PC-9 (cell line): ENCODE results near the gene CCDC86. TPM values are rescaled to one million over a fixed set of nuclear protein-coding genes. Genes with fewer than 3 reads are reported as not detected.

Source experiments
- BruUV-seq: library from RNA; stranded (reverse); fragments of 400-500 nt; replicated peaks from 2 replicates; lab custom pipeline; 2021; lab: Mats Ljungman, UMichigan
- CTCF ChIA-PET: fragments of 300-600 bp; sonication (Branson Sonifier 250); formaldehyde crosslinking; loops from one replicate; lab custom pipeline; 2022; ENCODE audit warnings: antibody characterized with exemption; lab: Charles Lee
- POLR2A ChIA-PET: fragments of 300-600 bp; sonication (Branson Sonifier 250); formaldehyde crosslinking; loops from one replicate; lab custom pipeline; 2022; ENCODE audit warnings: antibody characterized with exemption; ENCODE audit not compliant: unreplicated experiment; lab: Charles Lee
- DNase-seq, 2 experiments: peaks; one replicate each; pipeline versions ENCODE4 v3.0.0 to v3.0.0-alpha.2; 2015 to 2022; ENCODE audit warnings: mixed read lengths in 1 of 2
- H2AFZ ChIP-seq: fragments of 200-600 bp; sonication (generic); 2 replicates; pipeline ENCODE4 v1.8.1; 2017; ENCODE audit warnings: antibody characterized with exemption
- H3F3A ChIP-seq: fragments of 200-600 bp; sonication (generic); 2 replicates; pipeline ENCODE4 v1.8.1; 2017; ENCODE audit warnings: antibody characterized with exemption, mild to moderate bottlenecking, low read depth; ENCODE audit not compliant: insufficient read depth
- H3K27ac ChIP-seq: fragments of 200-600 bp; sonication (generic); 2 replicates; pipeline ENCODE4 v1.6.1; 2016; ENCODE audit warnings: mixed run types
- H3K27me3 ChIP-seq: fragments of 200-600 bp; sonication (generic); 2 replicates; pipeline ENCODE4 v1.6.1; 2016; ENCODE audit warnings: low read depth, mixed run types; ENCODE audit not compliant: insufficient read depth
- H3K36me3 ChIP-seq: fragments of 200-600 bp; sonication (generic); 2 replicates; pipeline ENCODE4 v1.6.1; 2016; ENCODE audit warnings: low read depth, mixed run types
- H3K4me1 ChIP-seq: fragments of 200-600 bp; sonication (generic); replicated peaks from 2 replicates; pipeline ENCODE4 v1.6.1; 2016; ENCODE audit warnings: mixed run types; ENCODE audit not compliant: insufficient read depth
- H3K4me2 ChIP-seq: fragments of 200-600 bp; sonication (generic); 2 replicates; pipeline ENCODE4 v1.6.1; 2017; ENCODE audit warnings: mixed run types
- H3K4me3 ChIP-seq: fragments of 200-600 bp; sonication (generic); 2 replicates; pipeline ENCODE4 v1.6.1; 2016; ENCODE audit warnings: mixed run types
- H3K79me2 ChIP-seq: fragments of 200-600 bp; sonication (generic); 2 replicates; pipeline ENCODE4 v1.6.1; 2017; ENCODE audit warnings: low read depth, mixed run types
- H3K9me2 ChIP-seq: fragments of 200-600 bp; sonication (generic); 2 replicates; pipeline ENCODE4 v1.8.1; 2017; ENCODE audit warnings: mild to moderate bottlenecking; ENCODE audit not compliant: insufficient read depth
- H3K9me3 ChIP-seq: fragments of 200-600 bp; sonication (generic); 2 replicates; pipeline ENCODE4 v1.8.1; 2016; ENCODE audit warnings: low read depth; ENCODE audit not compliant: insufficient read depth
- H4K20me1 ChIP-seq: fragments of 200-600 bp; sonication (generic); 2 replicates; pipeline ENCODE4 v1.8.1; 2017; ENCODE audit not compliant: insufficient read depth
- CTCF ChIP-seq: fragments of 200-600 bp; sonication (generic); conservative IDR thresholded peaks from 2 replicates; pipeline ENCODE4 v1.6.1; 2017; ENCODE audit warnings: mixed run types, antibody characterized with exemption, mild to moderate bottlenecking, moderate library complexity
- EZH2 ChIP-seq: fragments of 200-600 bp; sonication (generic); IDR thresholded peaks from 2 replicates; pipeline ENCODE4 v1.8.0; 2017; ENCODE audit warnings: antibody characterized with exemption, low read depth
- intact Hi-C: fragments of 100-400 bp; cut with micrococcal nuclease; formaldehyde crosslinking; loops from one replicate; pipeline ENCODE4 v1.10.0; 2022; ENCODE audit not compliant: unreplicated experiment
- total RNA-seq: library from RNA; stranded (reverse); gene quantifications from 2 replicates; pipeline ENCODE4 v1.2.3, GENCODE V29; 2021

CCDC86 gene
- total RNA-seq, 1 experiment from 2014 or later, result 35.6 TPM

GRCh38 chr11:60840470-60841430 is 1.2 kb upstream of the CCDC86 start:
- Histone ChIP-seq H3K27me3 (no peaks in the 10 kb centered on the region), H3K79me2 (peaks cover 37% of the 10 kb centered on the region), H3F3A (no peaks in the 10 kb centered on the region; the same call in 1 of the 2 replicates), H4K20me1 (peaks cover 9% of the 10 kb centered on the region; the same call in 1 of the 2 replicates), H3K4me2 (peak overlapping the region; percentile 98; the same call in 1 of the 2 replicates), H3K36me3 (peaks cover 4% of the 10 kb centered on the region; the same call in 1 of the 2 replicates), H3K27ac (no peak overlapping the region), H2AFZ (peak overlapping the region; percentile 94), H3K4me1 (peaks cover 18% of the 10 kb centered on the region), H3K9me2 (no peaks in the 10 kb centered on the region), H3K9me3 (no peaks in the 10 kb centered on the region), H3K4me3 (no peak overlapping the region; the same call in 1 of the 2 replicates)
- no TSS peak for BruUV-seq
- TF ChIP-seq EZH2 (no peak), CTCF (no peak)
- ChIA-PET CTCF (no interaction called here), POLR2A (no interaction called here)
- DNase-seq, result no peak
- intact Hi-C loops, result loop anchor here (1.0 kb wide), 1 partner anchor 66 kb away; the partner anchor contains the start of gene PRPF19

GRCh38 chr11:60842668-60843600 is 1.0 kb downstream of the CCDC86 start:
- Histone ChIP-seq H3K9me2 (no peaks in the 10 kb centered on the region), H3K79me2 (peaks cover 37% of the 10 kb centered on the region), H3K4me3 (peak overlapping the region; percentile 91), H3K4me1 (peaks cover 18% of the 10 kb centered on the region), H3F3A (no peaks in the 10 kb centered on the region; the same call in 1 of the 2 replicates), H3K36me3 (peaks cover 8% of the 10 kb centered on the region; the same call in 1 of the 2 replicates), H3K27ac (0 out of 2 replicates have a peak overlapping the region, but pooled peaks have one; percentile 52), H3K4me2 (peak overlapping the region; percentile 98), H2AFZ (peak overlapping the region; percentile 94), H4K20me1 (peaks cover 15% of the 10 kb centered on the region; the same call in 1 of the 2 replicates), H3K9me3 (no peaks in the 10 kb centered on the region), H3K27me3 (no peaks in the 10 kb centered on the region)
- TF ChIP-seq CTCF (no peak), EZH2 (no peak)
- ChIA-PET CTCF (no interaction called here), POLR2A (interaction anchor here (0.7 kb wide), 1 partner anchor 63 kb away, joined by 3 read pairs; the partner anchor contains the start of gene PRPF19)
- peak in 1 of 2 experiments; percentile 14 for DNase-seq
- intact Hi-C loops, result no loop called here
- TSS peak; percentile 45 for BruUV-seq
